ENCODE results near the gene RNFT1. TPM values are rescaled to one million over a fixed set of nuclear protein-coding genes. Genes with fewer than 3 reads are reported as not detected.
"Not testable (repeated sequence)": the region's sequence is repeated elsewhere in the genome, so short reads cannot be mapped to it uniquely, and the experiment has no call there.

The RNFT1 gene
- total and polyA plus RNA-seq, 10 of the 15 experiments (the other 5 are each of a cell fraction or from before 2014, with no cell fraction given), result 7.7 to 20.2 (median 12.1) TPM

DNA sequence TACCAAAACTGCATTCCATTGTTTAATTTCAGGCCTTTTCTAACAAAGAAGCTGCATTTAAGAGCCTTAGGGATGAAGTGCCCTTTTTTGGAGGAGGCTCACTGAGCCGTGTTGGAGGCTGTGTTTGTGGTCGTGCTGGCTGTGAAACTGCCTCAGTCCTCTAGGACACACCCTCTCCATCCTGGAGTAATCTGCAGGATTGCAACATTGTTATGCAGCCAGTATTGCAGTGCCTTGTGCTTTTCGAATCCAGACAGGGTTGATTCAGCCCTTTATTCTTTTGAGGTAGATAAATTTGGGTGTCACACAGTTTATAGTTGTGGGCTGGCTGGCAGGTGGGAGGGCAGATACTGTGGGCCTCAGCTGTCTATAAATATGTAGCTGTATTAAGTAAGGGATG is 33.8 kb downstream of the RNFT1 start:
- H3K27me3 ChIP-seq (replicated peaks in 1 of 2; ENCODE audit: control insufficient read depth in 2 of 2, insufficient read depth in 2 of 2, low read length in 1 of 2); ATAC-seq; H3K36me3 ChIP-seq (ENCODE audit: control insufficient read depth in 2 of 2, insufficient read depth in 2 of 2, low read length in 1 of 2); H3K4me1 ChIP-seq (ENCODE audit: control insufficient read depth, insufficient read depth, low read length); H3K79me2 ChIP-seq (ENCODE audit: control insufficient read depth, insufficient read depth, low read length); CTCF ChIA-PET; SMC1A ChIA-PET (ENCODE audit: uncharacterized antibody, unreplicated experiment); intact Hi-C loops (cut with micrococcal nuclease; ENCODE audit: unreplicated experiment); BruUV-seq (replicated peaks); DNase-seq (ENCODE audit: low read depth, low spot score); H3K4me3 ChIP-seq; H4K20me1 ChIP-seq (ENCODE audit: control insufficient read depth, insufficient read depth); POLR2A ChIA-PET; H3K9ac ChIP-seq (ENCODE audit: control insufficient read depth, insufficient read depth, low read length); H3K27ac ChIP-seq (ENCODE audit: control insufficient read depth, insufficient read depth); H3K4me2 ChIP-seq (ENCODE audit: control insufficient read depth, insufficient read depth); RAD21 ChIA-PET (ENCODE audit: unreplicated experiment); H3K9me3 ChIP-seq (replicated peaks; ENCODE audit: control insufficient read depth, insufficient read depth, low read length); FAIRE-seq; H2AFZ ChIP-seq (ENCODE audit: control insufficient read depth, low read depth, low read length); in situ Hi-C loops (cut with MboI): not testable (repeated sequence)
- 90% methylated on average over 3 of the region's 3 CpGs for whole genome bisulfite sequencing (ENCODE audit: insufficient coverage, insufficient replicate concordance, low lambda C conversion rate, missing lambda C conversion rate)
- TF ChIP-seq ETV6 (conservative IDR thresholded peaks at IDR 0.05 in 1 of 2, IDR thresholded peaks at IDR 0.05 in 1 of 2; ENCODE audit: borderline replicate concordance in 1 of 2, low read depth in 1 of 2), result 0 out of 4 replicates have a peak, but pooled peaks of 1 of the 2 experiments have one; percentile 33

DNA sequence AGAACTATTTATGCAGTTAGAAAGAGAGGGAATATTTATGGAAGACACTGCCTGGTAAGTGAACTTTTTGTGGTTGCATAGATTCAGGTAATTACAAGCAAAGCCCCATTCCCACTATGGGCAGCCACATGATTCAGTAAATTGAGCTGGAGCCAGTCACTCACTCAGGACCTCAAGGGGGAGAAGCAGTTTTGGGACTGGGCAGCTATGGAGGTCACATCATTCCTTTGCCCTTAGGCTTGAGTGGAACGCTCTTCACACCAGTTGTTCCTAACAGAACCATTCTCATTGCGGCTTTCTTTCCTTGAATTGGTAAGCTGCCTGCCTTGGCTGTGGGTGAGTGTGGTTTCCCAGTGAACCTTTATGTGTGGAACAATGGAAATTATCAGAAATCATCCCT is 34.4 kb downstream of the RNFT1 start:
- H3K4me3 ChIP-seq; H3K27me3 ChIP-seq (replicated peaks in 1 of 2; ENCODE audit: control insufficient read depth in 2 of 2, insufficient read depth in 2 of 2, low read length in 1 of 2); CTCF ChIA-PET; H4K20me1 ChIP-seq (ENCODE audit: control insufficient read depth, insufficient read depth); H3K4me2 ChIP-seq (ENCODE audit: control insufficient read depth, insufficient read depth); RAD21 ChIA-PET (ENCODE audit: unreplicated experiment); ATAC-seq; BruUV-seq (replicated peaks); POLR2A ChIA-PET; SMC1A ChIA-PET (ENCODE audit: uncharacterized antibody, unreplicated experiment); FAIRE-seq; H3K4me1 ChIP-seq (ENCODE audit: control insufficient read depth, insufficient read depth, low read length); intact Hi-C loops (cut with micrococcal nuclease; ENCODE audit: unreplicated experiment); H3K27ac ChIP-seq (ENCODE audit: control insufficient read depth, insufficient read depth); H3K79me2 ChIP-seq (ENCODE audit: control insufficient read depth, insufficient read depth, low read length); H3K36me3 ChIP-seq (ENCODE audit: control insufficient read depth in 2 of 2, insufficient read depth in 2 of 2, low read length in 1 of 2); in situ Hi-C loops (cut with MboI); H2AFZ ChIP-seq (ENCODE audit: control insufficient read depth, low read depth, low read length); H3K9ac ChIP-seq (ENCODE audit: control insufficient read depth, insufficient read depth, low read length); H3K9me3 ChIP-seq (replicated peaks; ENCODE audit: control insufficient read depth, insufficient read depth, low read length); DNase-seq (ENCODE audit: low read depth, low spot score): not testable (repeated sequence)
- 100% methylated on average over 2 of the region's 2 CpGs for WGBS (ENCODE audit: insufficient coverage, insufficient replicate concordance, low lambda C conversion rate, missing lambda C conversion rate)

DNA sequence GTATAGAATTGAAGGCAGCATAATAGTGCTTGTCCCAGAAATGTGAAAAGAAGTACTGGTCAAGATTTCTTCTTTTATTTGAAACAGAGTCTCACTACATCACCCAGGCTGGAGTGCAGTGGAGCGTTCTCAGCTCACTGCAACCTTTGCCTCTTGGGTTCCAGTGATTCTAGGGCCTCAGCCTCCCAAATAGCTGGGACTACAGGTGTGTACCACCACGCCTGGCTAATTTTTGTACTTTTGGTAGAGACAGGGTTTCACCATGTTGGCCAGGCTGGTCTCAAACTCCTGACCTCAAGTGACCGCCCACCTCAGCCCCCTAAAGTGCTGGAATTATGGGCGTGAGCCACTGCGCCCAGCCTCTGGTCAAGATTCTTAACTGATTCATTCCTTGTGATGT is 43.9 kb downstream of the RNFT1 start:
- H3K79me2 ChIP-seq (ENCODE audit: control insufficient read depth, insufficient read depth, low read length); H3K4me2 ChIP-seq (ENCODE audit: control insufficient read depth, insufficient read depth); DNase-seq (ENCODE audit: low read depth, low spot score); RAD21 ChIA-PET (ENCODE audit: unreplicated experiment); H3K9me3 ChIP-seq (replicated peaks; ENCODE audit: control insufficient read depth, insufficient read depth, low read length); H3K4me3 ChIP-seq; in situ Hi-C loops (cut with MboI); POLR2A ChIA-PET; H4K20me1 ChIP-seq (ENCODE audit: control insufficient read depth, insufficient read depth); CTCF ChIA-PET; H3K36me3 ChIP-seq (ENCODE audit: control insufficient read depth in 2 of 2, insufficient read depth in 2 of 2, low read length in 1 of 2); H3K27me3 ChIP-seq (replicated peaks in 1 of 2; ENCODE audit: control insufficient read depth in 2 of 2, insufficient read depth in 2 of 2, low read length in 1 of 2); FAIRE-seq; H3K9ac ChIP-seq (ENCODE audit: control insufficient read depth, insufficient read depth, low read length); H3K4me1 ChIP-seq (ENCODE audit: control insufficient read depth, insufficient read depth, low read length); ATAC-seq; intact Hi-C loops (cut with micrococcal nuclease; ENCODE audit: unreplicated experiment); H2AFZ ChIP-seq (ENCODE audit: control insufficient read depth, low read depth, low read length); BruUV-seq (replicated peaks); H3K27ac ChIP-seq (ENCODE audit: control insufficient read depth, insufficient read depth): not testable (repeated sequence)
- SMC1A ChIA-PET (ENCODE audit: uncharacterized antibody, unreplicated experiment), result interaction anchor here (0.5 kb wide), 1 partner anchor 16 kb away, joined by 3 read pairs; no protein-coding TSS in a partner anchor
- WGBS (ENCODE audit: insufficient coverage, insufficient replicate concordance, low lambda C conversion rate, missing lambda C conversion rate), result 100% methylated on average over 5 of the region's 5 CpGs

Data from GM12878 (cell line).